Measurements from ENCODE around the gene CTSZ.

DNA sequence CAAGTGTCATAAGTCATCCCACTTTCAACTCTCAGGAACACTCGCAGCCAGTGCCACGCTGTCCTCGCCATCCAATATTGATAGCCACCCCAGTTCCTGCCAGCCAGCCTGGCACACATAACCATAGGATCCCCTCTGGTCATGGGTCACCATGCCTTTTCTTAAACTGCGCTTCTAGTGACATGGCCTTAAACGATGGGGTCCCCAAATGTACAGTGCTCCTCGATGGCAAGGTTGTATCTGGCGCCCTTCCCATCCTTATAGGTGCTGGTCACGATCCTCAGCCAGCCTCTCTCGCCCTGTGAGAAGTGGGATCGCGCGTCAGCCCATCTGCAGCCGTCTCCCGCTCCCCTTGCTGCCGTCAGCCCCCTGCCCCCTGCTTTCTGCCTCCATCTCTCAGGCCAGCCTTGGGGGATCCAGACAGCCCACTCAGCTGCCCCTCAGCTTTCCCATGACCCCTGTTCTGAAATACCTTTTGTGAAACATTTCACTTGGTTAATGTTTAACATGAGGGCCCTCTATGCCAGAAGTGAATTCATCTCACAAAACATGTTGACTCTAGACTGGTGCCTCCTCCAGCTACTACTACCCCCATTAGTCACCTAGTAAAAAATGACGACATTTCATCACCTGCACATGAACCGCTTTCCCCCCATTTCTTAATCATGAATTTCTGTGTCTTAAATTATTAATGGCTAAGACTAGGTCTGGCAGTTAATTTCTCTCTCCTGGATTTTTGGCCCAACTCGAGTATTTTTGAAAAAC lies 11.4 kb downstream of the CTSZ start:
- TF ChIP-seq, protein P1, sequence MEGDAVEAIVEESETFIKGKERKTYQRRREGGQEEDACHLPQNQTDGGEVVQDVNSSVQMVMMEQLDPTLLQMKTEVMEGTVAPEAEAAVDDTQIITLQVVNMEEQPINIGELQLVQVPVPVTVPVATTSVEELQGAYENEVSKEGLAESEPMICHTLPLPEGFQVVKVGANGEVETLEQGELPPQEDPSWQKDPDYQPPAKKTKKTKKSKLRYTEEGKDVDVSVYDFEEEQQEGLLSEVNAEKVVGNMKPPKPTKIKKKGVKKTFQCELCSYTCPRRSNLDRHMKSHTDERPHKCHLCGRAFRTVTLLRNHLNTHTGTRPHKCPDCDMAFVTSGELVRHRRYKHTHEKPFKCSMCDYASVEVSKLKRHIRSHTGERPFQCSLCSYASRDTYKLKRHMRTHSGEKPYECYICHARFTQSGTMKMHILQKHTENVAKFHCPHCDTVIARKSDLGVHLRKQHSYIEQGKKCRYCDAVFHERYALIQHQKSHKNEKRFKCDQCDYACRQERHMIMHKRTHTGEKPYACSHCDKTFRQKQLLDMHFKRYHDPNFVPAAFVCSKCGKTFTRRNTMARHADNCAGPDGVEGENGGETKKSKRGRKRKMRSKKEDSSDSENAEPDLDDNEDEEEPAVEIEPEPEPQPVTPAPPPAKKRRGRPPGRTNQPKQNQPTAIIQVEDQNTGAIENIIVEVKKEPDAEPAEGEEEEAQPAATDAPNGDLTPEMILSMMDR (conservative IDR thresholded peaks at IDR 0.05), result no peak
- TF ChIP-seq ZFX (IDR thresholded peaks at IDR 0.05), result no peak

Measured in C4-2B (cell line).